HG03175 (cell line): Measurements from ENCODE around the gene COL4A2.

Experiments
- ATAC-seq: cut with Tn5 transposase; IDR thresholded peaks from one replicate; pipeline ENCODE4 v1.9.1; 2021; ENCODE audit warnings: mild to moderate bottlenecking, moderate library complexity; ENCODE audit not compliant: unreplicated experiment

Gene COL4A2

DNA sequence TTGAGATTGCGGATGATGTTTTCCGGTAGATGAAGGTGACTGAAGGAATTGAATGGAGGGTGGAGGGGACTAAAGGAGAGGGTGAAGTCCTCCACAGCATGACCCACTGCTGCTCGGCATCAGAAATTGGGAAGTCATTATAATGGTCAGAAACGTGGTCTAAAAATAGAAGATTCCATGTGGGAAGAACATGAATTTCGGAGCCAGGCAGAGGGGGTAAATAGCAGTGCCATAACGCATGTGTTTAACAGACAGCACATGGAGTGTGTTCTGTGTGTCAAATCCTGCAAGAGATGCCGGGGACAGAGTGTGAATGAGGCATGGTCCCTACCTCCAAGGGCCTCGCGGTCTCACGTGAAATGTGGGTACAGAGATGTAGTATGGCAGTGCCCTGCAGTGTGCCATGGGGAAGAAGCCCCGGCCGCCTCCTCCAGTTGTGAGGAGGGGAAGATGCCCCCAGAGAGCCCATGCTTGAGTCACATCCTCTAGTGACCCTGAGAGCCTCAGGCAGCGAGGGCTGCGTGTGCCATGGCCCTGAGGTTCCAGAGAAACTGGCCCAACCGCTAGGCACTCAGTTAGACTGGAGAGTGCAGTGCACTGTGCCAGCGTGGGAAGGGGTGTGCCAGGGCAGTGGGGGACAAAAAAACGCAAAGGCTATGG, 106.1 kb downstream of the COL4A2 start:
- no peak for ATAC-seq

DNA sequence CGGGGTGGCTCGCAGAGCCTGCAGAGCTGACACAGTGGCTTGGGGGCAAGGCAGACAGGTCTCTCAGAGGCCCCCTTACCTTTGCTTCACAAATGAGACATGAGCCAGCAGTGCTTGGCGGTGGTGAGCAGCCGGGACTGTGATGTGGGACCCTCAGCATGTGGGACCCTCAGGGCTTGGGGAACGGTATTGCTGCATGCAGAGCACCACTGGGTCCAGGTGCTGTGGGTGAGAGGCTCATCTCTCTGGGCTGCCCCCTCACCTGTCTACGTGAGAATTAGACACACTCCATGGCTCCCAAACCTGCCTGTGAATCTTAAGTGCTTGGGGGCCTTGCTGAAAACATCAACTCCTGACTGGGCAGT, 106.6 kb downstream of the COL4A2 start:
- ATAC-seq, result no peak

DNA sequence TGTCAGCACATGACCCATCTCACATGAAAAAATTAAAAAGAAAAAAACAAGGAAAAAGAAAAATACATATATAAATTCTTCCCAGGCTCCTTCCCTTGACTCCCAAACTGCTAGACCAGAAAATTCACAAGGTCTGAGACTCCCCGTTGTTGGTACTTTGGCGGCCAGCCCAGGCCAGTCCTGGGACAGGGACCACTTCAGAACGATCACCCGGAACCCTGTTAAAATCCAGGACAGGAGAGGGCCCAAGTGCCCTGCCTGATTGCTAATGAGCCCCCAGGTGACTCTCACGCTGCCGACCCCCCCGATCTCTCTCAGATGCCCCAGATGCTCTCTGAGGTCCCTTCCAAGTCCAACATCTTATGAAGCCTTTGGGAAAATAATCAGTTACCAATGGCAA, 107.2 kb downstream of the COL4A2 start:
- ATAC-seq, result no peak

DNA sequence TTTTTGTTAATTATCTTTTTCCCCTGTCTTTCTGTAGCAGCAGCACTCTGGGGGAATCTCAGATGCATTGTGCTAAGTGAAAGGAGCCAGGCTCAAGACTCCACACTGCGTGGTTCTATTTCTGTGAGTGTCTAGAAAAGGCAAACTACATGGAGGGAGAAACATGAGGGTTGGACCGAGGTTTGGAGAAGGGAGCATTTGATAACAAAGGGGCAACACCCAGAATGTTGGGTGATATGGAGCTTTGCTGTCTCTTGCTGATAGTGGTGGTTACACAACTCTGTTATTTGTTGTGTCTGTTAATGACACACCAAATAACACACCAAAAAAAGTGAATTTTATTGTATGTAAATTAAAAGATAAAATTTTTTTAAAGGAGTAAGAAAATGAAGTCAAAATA, 107.8 kb downstream of the COL4A2 start:
- no peak for ATAC-seq

DNA sequence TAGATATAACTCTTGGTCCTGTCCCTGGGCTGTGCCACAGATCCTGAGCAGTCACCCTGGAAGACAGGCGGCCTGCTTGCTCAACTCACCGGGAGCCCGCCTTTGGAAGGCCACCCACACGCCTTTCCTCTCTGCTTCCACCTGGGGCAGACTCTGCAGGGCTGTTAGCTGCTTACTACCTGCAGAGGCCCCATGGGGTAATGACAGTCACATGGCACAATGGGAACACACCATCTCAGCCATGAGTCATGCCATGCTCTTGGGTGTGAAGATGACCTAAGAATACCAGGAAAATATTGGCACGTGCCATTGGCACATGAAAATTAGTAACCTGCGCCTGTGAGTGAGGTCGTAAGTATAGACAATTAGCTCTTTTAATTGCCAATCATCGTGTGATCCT, 108.6 kb downstream of the COL4A2 start:
- no peak for ATAC-seq

DNA sequence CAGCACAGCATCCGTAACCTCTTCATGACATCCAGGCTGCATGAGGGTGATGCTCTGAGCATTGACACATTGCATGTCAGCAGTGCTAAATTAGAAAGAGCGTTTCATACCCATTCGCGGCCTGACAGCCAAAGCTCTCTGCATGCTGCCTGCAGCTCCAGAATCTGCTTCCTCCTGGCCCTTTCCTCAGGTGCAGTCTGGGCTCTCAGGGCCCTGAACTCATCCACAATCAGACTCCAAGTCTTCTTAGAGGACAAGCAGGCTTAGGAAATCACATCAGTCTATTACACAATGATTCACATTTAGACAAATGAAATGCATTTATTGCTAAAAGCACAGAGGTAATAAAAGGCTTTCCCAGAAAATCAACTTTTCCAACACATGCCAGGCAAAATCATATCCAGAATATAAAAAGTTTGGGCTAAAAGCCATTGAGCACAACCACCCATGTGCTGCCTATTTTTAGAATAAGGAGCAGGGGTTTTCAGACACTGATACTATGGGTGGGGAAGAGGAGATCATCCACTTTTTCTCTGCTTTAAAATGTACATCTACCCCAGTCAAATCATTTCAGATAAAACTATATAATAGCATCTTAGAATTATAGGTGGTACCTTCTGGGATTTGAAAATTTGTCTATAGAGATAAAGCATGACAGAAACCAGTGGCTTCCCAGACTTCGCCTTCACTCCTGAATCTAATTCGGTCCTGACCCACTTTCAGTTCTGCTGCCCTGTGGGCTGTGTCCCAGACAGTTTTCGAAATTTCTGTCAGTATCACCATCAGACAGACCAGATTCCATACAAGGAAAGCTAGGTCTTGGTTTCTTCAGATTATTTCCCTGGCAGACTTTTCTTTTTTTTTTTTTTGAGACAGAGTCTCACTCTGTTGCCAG, 109.3 kb downstream of the COL4A2 start:
- no peak for ATAC-seq

DNA sequence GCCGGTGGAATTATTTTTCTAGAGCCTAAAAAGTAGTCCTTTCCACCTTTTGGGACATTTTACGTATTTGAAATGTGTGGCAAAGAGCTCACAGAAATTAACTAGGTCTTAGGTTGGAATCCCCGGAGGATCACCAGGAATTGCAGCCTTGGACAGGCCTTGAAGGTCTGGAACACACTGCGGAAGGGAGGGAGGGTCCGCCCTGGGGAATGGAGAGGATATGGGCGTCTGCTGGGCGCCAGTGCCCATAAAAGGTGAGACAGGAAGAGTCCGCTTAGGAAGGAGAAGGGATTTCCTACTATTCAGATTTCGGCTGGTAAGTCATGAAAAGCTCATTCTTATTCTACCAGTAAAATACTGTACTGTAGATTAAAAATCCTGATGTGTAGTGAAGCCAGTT, 111.9 kb downstream of the COL4A2 start:
- ATAC-seq, result no peak

DNA sequence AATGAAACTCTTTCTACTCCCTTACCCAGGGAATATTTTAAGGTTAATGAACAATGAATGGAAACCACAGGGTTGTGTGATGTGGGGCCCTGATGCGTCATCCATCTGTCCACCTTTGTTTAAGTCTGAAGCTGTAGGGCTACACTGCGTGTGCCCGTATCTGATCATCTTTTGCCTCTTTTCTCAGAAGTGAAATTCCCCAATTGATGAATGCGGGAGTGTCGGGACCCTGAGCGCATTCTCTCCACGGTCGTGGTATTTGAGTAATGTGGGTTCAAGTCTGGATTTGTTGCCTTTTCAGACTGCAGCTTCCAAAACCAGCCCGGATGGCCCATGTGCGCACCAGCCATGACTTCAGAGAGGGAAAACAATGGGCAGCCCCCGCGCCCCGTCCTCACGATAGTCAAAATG, 112.3 kb downstream of the COL4A2 start:
- no peak for ATAC-seq

DNA sequence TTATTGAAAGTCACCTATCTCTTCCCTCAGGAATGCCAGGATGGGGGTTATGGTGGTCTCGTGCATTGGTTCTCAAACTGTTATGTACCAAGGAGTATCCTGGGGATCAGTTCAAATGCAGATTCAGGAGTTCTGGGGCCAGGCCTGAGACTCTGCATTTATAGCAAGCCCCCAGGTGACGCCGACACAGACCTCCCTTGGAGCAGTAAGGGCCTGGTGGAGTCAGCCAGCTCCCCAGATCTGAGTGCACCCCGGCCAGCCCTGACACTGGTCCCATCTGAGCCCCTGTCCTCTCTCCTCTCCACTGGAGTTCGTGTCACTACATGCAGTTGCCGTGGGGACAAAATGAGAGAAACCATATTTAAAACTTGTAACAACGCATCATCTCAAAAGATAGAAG, 112.9 kb downstream of the COL4A2 start:
- ATAC-seq, result no peak

DNA sequence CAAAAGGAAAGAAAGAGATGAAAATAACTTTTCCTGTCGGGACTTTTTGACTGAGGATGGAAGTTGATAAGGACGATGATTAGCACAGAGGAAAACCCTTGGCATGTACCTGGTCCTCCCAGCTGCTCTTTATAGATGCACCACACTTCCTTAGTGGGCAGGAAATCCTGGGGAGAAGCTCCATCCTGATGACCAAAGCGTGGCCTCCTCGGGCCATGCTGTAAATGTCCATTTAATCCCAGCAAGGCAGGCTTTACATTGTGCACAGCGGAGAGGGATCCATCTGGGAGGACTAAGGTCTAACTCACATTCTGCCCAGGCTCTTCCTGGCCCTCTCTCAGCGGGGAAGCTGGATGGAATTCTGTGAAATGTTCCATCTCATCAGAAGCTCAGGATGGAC, 113.5 kb downstream of the COL4A2 start:
- no peak for ATAC-seq

DNA sequence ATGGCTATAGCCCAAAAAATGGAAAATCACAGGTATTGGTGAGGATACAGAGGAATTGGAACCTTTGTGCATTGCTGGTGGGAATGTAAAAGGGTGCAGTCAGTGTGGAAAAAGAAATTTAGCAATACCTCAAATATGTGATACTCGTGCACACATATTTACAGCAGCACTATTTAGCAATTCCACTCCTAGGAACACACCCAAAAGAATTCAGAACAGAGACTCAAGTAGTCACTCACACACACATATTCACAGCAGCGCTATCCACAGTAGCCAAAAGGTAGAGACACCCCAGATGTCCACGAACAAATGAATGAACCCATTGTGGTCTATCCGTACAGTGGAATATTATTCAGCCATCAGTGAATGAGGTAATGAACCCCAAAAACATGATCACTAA, 114.0 kb downstream of the COL4A2 start:
- ATAC-seq, result no peak

DNA sequence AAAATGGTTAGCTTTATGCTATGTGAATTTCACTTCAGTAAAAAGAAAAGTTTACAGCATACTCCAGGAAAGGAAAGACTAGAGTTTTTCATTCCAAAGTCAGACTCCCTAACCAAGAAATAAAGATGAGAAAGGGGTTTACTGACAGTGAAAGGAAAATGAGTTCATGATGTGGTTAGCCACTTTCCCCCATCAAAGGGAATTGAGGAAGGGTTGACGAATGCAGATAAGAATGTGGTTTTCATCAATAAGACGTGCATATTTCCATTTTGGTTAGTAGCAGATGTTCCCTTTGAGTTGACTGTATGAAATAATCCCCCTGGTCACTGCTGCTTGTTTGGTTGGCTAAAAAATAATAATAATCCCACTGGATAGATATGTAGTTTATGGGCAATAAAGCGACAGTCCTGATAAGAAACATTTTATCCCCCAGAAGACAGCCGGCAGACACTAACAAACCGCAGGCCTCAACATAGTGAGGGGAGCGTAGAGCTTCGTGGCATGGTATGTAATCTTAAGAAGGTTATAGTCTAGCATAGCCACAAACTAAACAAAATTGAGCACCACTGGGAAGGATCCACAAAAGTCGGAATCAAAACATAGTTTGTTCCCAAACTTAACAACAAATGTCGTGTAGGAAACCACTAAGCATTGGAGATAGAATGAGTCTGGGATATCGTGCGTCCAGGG, 114.8 kb downstream of the COL4A2 start:
- no peak for ATAC-seq

DNA sequence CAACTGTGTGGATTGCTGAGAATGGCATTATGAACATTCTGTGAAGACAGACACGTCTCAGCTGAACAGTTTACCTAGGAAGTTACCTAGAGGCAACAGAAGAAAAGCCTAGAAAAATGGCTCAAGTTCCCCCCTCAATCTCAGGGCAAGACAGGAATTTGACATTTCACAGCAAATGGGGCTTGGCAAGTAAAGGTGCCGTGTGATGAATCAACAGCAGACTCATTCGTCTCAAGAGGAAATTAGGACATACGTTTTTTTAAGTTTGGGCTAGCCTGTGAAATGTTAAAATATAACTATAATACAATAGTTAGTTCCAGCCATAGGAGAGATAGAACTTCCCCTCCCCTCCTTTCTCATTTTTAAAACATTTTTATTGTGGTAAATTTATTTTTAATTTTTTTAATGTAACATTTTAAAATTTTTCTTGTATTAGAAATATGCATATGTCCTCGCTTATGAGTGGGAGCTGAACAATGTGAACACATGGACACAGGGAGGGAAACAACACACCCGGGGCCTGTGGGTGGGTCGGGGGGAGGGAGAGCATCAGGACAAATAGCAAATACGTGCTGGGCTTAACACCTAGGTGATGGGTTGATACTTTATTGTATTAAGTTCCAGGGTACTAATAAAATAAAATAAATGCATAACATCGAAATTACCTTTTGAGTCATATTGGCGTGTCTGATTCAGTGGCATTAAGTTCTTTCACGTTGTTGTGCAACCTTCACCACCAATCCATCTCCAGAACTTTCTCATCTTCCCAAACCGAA, 116.0 kb downstream of the COL4A2 start:
- ATAC-seq, result no peak

DNA sequence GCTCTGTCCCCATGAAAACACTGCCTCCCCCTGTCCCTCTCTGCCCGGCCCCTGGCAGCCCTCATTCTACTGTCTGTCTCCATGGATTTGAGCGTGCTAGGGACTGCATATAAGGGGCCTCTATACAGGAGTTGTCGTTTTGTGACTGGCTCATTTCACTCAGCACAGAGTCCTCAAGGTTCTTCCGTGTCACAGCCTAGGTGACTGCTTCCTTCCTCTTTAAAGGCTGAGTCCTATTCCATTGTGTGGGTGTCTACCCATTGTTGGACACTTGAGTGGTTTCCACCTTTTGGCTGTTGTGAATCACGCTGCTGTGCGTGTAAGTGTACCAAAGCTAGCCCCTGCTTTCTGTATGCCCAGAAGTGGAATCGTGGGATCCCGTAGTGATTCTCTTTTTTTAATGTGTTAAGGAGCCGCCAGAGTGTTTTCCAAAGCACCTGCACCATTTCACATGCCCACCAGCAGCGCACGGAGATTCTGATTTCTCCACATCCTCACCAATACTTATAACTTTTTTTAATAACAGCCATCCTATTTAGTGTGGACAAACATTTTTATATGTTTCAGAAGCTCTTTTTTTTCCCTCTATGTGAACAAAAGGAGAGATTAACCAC, 116.7 kb downstream of the COL4A2 start:
- no peak for ATAC-seq

DNA sequence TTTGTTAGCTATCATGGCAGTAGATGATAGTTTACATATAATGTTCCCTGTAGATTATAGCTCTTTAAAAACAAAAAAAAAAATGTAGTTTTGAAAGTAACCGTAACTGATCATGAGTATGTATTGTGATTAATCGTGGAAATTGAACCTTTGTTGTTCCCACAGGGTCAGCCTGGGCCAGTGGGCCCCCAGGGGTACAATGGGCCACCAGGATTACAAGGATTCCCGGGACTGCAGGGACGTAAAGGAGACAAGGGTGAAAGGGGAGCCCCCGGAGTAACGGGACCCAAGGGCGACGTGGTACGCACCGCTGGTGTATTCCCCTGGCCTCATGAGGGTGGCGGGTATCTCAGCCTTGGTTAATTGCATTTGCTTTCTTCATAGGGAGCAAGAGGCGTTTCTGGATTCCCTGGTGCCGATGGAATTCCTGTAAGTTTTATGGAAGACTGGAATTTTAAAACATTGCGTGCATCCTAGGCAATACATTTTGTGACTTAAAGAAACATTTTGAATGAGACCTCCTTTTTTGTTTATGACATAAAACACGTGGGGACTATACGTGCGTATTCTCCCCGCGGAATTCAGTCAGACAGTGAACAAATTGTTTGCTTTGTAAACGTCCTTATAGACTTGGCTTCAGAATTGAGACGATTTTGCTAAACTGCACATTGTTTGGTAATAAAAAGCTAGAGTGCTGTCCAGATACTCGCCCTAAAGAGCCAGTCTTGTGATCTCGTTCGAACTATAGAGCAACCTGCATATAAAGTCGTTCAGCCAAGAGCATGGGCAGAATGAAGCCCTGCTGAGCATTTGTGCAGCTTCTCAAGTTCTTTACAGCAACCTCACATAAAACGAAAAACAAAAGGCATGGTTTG, 117.7 kb downstream of the COL4A2 start:
- ATAC-seq, result no peak

DNA sequence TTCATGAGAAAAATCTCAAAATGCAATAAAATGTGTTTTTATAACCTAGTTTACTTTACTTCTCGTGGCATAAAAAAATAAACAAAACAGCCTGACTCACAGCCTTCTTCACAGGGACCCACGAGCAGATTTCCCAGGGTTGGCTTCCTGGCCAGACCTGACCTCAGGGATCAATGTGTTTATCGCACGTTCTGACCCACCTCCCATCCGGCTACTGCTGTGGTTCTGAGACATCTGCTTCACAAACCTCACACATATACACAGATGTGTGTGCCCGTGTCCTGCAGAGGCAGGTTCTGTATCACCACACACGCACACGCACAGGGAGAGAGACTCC, 118.3 kb downstream of the COL4A2 start:
- ATAC-seq, result no peak

DNA sequence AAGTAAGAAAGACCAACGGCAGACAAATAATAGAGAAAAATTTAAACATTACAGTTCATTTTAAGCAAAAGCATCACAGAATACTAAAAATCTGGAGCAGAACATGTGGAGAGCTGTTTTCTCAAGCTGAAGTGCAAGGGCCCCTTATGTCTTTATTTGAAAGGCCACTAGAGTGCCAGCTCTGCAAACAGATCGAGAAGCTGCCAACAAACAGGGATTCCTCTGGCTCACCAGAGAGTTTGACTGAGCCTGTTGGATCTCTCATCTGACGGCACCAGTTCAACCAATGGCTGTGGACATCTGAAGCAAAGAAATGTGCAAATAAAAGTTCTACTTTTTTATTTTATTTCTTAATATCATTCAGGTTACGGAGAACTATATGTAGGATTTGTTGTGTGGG, 119.7 kb downstream of the COL4A2 start:
- no peak for ATAC-seq

DNA sequence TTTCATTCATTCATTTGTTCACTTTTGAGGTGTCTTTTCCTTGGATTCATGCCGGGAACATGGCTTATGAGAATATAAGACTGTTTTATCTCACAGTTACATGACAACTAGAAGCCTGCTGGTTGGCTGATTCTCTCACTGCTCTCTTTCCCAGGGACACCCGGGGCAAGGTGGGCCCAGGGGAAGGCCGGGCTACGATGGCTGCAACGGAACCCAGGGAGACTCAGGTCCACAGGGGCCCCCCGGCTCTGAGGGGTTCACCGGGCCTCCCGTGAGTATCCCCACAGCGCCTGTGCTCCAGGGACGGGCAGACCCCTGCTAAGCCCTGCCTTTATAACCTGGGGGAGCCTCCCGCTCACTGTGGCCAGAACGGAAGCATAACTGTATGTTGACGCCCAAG, 121.2 kb downstream of the COL4A2 start:
- ATAC-seq, result no peak

DNA sequence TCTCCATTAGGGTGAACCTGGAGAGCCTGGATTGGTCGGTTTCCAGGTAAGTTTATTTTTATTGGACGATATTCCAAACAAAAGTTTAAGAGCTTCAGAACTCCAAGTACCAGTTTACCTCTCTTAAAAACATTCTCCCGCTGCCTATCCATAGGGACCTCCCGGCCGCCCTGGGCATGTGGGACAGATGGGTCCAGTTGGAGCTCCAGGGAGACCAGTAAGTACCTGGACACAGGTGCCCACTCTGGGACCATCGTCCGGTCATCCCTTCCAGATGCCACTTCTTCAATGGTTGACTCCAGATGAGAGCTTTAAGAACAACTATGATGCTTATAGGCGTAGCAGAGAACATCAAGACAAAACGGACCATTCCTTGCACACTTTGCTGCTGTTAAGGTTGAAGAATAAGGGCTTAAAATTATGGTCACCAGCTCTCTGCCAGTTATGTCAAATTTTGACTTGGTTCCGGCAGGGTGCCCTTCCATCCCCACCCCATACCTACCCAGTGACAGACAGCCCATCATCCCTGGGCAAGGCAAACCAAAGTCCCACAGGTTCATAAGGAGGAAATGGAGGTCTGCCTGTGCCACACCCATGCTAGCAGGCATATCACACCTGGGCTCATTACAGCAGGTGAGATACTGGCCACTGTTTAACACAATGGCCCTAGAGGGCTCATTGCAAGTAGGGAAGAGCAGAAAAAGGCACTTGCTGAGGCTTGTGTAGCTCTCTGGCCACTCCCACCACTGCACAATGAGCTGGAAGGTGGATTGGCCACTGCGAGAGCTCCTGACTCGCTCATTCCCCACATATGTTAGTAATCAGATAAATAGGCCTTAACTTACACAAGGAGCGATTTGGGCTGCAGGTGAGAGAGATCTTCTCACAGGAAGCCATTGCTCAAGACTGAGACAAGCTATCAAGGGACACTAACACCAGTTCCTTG, 123.6 kb downstream of the COL4A2 start:
- ATAC-seq, result no peak
